ENCODE results near the gene LRRC3B. TPM values are rescaled to one million over a fixed set of nuclear protein-coding genes. Genes with fewer than 3 reads are reported as not detected.

The LRRC3B gene
- total RNA-seq, 4 donors from 2014 or later: under 0.01 to 0.52 TPM; not detected in 2

GRCh38 chr3:26731843-26732242 is 109.3 kb downstream of the LRRC3B start:
- H3K36me3 ChIP-seq: no peaks in the 10 kb centered on the region
- intact Hi-C loops (cut with DNase I): no loop called here
- WGBS: 87% methylated on average over 1 of the region's 1 CpG
- DNase-seq (ENCODE audit: extremely low spot score): no peak
- no peak overlapping the region for H3K27ac ChIP-seq (replicated peaks in 1 of 4)
- no peaks in the 10 kb centered on the region for H3K27me3 ChIP-seq
- TF ChIP-seq POLR2AphosphoS5 (IDR thresholded peaks at IDR 0.05) (no peak), CTCF (IDR thresholded peaks at IDR 0.05) (no peak), POLR2A (IDR thresholded peaks at IDR 0.05; ENCODE audit: low read depth) (no peak), EP300 (IDR thresholded peaks at IDR 0.05) (no peak)
- H3K4me3 ChIP-seq: no peak overlapping the region
- no peaks in the 10 kb centered on the region for H3K4me1 ChIP-seq
- H3K9me3 ChIP-seq: no peaks in the 10 kb centered on the region

- 91% methylated on average over 2 of the region's 2 CpGs for WGBS
- no peak for DNase-seq (ENCODE audit: extremely low spot score)
- no peaks in the 10 kb centered on the region for H3K27me3 ChIP-seq
- no peaks in the 10 kb centered on the region for H3K36me3 ChIP-seq
- H3K4me1 ChIP-seq: peaks cover 0 to 5% (median 0%) of the 10 kb centered on the region in 4 donors
- intact Hi-C loops (cut with DNase I): no loop called here
- TF ChIP-seq POLR2A (IDR thresholded peaks at IDR 0.05; ENCODE audit: low read depth) (no peak), EP300 (IDR thresholded peaks at IDR 0.05) (no peak), POLR2AphosphoS5 (IDR thresholded peaks at IDR 0.05) (no peak), CTCF (IDR thresholded peaks at IDR 0.05) (no peak)
- no peaks in the 10 kb centered on the region for H3K9me3 ChIP-seq
- no peak overlapping the region for H3K27ac ChIP-seq (replicated peaks in 1 of 4)
- no peak overlapping the region for H3K4me3 ChIP-seq
These were observed 127.7 kb downstream of the LRRC3B start for GRCh38 chr3:26750263-26750662.

- WGBS: 53% methylated on average over 2 of the region's 2 CpGs
- DNase-seq (ENCODE audit: extremely low spot score): no peak
- Histone ChIP-seq H3K27me3 (no peaks in the 10 kb centered on the region), H3K4me1 (peaks cover 0 to 5% (median 0%) of the 10 kb centered on the region in 4 donors), H3K4me3 (no peak overlapping the region), H3K27ac (replicated peaks in 1 of 4) (no peak overlapping the region), H3K9me3 (no peaks in the 10 kb centered on the region), H3K36me3 (no peaks in the 10 kb centered on the region)
- intact Hi-C loops (cut with DNase I): no loop called here
- TF ChIP-seq EP300 (IDR thresholded peaks at IDR 0.05) (no peak), CTCF (IDR thresholded peaks at IDR 0.05) (no peak), POLR2AphosphoS5 (IDR thresholded peaks at IDR 0.05) (no peak), POLR2A (IDR thresholded peaks at IDR 0.05; ENCODE audit: low read depth) (no peak)
These were observed 129.9 kb downstream of the LRRC3B start for GRCh38 chr3:26752466-26752865.

- no peak for DNase-seq (ENCODE audit: extremely low spot score)
- TF ChIP-seq POLR2AphosphoS5 (IDR thresholded peaks at IDR 0.05): no peak
- no peak for TF ChIP-seq CTCF (IDR thresholded peaks at IDR 0.05)
- TF ChIP-seq POLR2A (IDR thresholded peaks at IDR 0.05; ENCODE audit: low read depth): no peak
- TF ChIP-seq EP300 (IDR thresholded peaks at IDR 0.05): no peak
- H3K9me3 ChIP-seq: no peaks in the 10 kb centered on the region
- H3K27me3 ChIP-seq: no peaks in the 10 kb centered on the region
- H3K27ac ChIP-seq (replicated peaks in 1 of 4): no peak overlapping the region
- intact Hi-C loops (cut with DNase I): no loop called here
- peaks cover 0 to 5% (median 0%) of the 10 kb centered on the region in 4 donors for H3K4me1 ChIP-seq
- no peak overlapping the region for H3K4me3 ChIP-seq
- no peaks in the 10 kb centered on the region for H3K36me3 ChIP-seq
These were observed 130.5 kb downstream of the LRRC3B start for GRCh38 chr3:26753095-26753494.

- no peaks in the 10 kb centered on the region for H3K36me3 ChIP-seq
- intact Hi-C loops (cut with DNase I): no loop called here
- H3K27ac ChIP-seq (replicated peaks in 1 of 4): no peak overlapping the region
- no peaks in the 10 kb centered on the region for H3K9me3 ChIP-seq
- H3K4me1 ChIP-seq: peaks cover 0 to under 1% (median 0%) of the 10 kb centered on the region in 4 donors
- H3K4me3 ChIP-seq: no peak overlapping the region
- no peaks in the 10 kb centered on the region for H3K27me3 ChIP-seq
- TF ChIP-seq POLR2A (IDR thresholded peaks at IDR 0.05; ENCODE audit: low read depth) (no peak), POLR2AphosphoS5 (IDR thresholded peaks at IDR 0.05) (no peak), EP300 (IDR thresholded peaks at IDR 0.05) (no peak), CTCF (IDR thresholded peaks at IDR 0.05) (no peak)
- no peak for DNase-seq (ENCODE audit: extremely low spot score)
These were observed 135.4 kb downstream of the LRRC3B start for GRCh38 chr3:26757978-26758377.
